GM12865 (cell line): ENCODE measurements around the gene OGFR.

ENCODE experiments used
- DNase-seq: peaks from one replicate; pipeline ENCODE4 v3.0.0; 2010; ENCODE audit warnings: low read depth
- H3K4me3 ChIP-seq: 2 replicates; pipeline ENCODE4 v1.5.1; 2011; ENCODE audit warnings: mild to moderate bottlenecking, low read depth, low read length, control low read depth
- TF ChIP-seq, protein P1 (sequence below): IDR thresholded peaks from 2 replicates; pipeline ENCODE4 v1.5.1; 2011; ENCODE audit warnings: low read length, control low read depth, low read depth, inconsistent platforms; ENCODE audit not compliant: insufficient read depth; ENCODE audit errors: missing control alignments

OGFR gene

DNA sequence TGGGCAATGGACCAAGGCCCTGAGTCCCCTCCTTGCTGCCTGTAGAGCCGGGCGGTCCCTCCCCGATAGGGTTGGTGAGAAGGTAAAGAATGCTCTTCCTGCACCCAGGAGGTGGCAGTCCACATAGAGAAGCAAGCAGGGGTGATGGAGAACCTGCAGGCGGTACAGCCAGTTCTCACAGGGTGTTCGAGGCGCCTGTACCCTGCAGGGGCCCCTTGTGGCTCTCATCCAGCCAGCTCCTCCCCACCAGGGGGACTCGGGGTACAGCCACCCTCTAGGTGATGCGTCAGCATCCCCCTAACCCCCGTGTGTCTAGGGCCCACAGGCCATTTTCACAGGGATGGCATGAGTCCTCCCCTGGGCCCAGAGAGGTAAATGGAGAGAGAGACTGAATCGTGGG, 7.1 kb downstream of the OGFR start:
- H3K4me3 ChIP-seq: no peak overlapping the region
- TF ChIP-seq, protein P1, sequence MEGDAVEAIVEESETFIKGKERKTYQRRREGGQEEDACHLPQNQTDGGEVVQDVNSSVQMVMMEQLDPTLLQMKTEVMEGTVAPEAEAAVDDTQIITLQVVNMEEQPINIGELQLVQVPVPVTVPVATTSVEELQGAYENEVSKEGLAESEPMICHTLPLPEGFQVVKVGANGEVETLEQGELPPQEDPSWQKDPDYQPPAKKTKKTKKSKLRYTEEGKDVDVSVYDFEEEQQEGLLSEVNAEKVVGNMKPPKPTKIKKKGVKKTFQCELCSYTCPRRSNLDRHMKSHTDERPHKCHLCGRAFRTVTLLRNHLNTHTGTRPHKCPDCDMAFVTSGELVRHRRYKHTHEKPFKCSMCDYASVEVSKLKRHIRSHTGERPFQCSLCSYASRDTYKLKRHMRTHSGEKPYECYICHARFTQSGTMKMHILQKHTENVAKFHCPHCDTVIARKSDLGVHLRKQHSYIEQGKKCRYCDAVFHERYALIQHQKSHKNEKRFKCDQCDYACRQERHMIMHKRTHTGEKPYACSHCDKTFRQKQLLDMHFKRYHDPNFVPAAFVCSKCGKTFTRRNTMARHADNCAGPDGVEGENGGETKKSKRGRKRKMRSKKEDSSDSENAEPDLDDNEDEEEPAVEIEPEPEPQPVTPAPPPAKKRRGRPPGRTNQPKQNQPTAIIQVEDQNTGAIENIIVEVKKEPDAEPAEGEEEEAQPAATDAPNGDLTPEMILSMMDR: no peak
- no peak for DNase-seq

DNA sequence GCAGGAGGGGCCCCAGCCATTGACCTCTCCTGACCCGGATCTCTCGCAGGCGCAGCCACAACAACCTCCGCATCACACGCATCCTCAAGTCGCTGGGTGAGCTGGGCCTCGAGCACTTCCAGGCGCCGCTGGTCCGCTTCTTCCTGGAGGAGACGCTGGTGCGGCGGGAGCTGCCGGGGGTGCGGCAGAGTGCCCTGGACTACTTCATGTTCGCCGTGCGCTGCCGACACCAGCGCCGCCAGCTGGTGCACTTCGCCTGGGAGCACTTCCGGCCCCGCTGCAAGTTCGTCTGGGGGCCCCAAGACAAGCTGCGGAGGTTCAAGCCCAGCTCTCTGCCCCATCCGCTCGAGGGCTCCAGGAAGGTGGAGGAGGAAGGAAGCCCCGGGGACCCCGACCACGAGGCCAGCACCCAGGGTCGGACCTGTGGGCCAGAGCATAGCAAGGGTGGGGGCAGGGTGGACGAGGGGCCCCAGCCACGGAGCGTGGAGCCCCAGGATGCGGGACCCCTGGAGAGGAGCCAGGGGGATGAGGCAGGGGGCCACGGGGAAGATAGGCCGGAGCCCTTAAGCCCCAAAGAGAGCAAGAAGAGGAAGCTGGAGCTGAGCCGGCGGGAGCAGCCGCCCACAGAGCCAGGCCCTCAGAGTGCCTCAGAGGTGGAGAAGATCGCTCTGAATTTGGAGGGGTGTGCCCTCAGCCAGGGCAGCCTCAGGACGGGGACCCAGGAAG, 7.7 kb downstream of the OGFR start:
- no peak overlapping the region for H3K4me3 ChIP-seq
- TF ChIP-seq, protein P1: no peak
- no peak for DNase-seq

DNA sequence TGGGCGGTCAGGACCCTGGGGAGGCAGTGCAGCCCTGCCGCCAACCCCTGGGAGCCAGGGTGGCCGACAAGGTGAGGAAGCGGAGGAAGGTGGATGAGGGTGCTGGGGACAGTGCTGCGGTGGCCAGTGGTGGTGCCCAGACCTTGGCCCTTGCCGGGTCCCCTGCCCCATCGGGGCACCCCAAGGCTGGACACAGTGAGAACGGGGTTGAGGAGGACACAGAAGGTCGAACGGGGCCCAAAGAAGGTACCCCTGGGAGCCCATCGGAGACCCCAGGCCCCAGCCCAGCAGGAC, 8.2 kb downstream of the OGFR start:
- no peak overlapping the region for H3K4me3 ChIP-seq
- TF ChIP-seq, protein P1: no peak
- no peak for DNase-seq

DNA sequence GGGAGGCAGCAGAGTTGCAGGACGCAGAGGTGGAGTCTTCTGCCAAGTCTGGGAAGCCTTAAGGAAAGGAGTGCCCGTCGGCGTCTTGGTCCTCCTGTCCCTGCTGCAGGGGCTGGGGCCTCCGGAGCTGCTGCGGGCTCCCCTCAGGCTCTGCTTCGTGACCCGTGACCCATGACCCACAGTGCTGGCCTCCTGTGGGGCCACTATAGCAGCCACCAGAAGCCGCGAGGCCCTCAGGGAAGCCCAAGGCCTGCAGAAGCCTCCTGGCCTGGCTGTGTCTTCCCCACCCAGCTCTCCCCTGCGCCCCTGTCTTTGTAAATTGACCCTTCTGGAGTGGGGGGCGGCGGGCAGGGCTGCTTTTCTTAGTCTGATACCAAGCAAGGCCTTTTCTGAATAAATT, 9.0 kb downstream of the OGFR start:
- H3K4me3 ChIP-seq: no peak overlapping the region
- DNase-seq: no peak
- TF ChIP-seq, protein P1: no peak

DNA sequence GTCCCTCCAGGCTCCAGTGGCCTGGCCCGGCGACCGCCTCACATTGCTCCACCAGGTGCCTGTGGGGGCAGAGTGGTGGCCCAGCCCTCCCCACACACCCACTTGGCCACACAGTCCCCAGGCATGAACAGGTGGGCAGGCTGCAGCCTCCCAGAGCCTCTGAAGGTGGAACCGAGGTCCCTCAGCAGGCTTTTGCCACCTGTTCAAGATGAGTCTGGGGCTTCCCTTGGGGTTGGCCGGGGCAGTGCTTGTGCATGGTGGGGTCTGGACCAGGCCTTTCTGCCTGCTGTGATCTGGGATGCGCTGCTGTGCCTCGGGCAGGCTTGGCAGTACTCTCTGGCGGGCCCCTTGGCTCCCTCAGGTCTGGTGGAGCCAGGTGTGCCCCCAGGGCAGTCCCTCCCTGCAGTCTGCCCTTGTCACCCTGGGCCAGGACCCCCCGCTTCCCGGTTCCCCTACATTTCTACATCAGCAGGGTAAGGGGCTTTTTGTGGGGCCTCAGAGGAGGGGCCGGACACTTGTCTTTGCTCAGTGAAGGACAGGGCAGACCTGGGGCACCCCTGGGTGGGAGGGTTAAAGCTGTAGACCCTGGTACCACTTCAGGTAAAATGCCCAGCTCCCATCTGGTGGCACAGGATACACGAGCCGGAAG, 9.5 kb downstream of the OGFR start:
- TF ChIP-seq, protein P1: no peak
- no peak overlapping the region for H3K4me3 ChIP-seq
- no peak for DNase-seq

DNA sequence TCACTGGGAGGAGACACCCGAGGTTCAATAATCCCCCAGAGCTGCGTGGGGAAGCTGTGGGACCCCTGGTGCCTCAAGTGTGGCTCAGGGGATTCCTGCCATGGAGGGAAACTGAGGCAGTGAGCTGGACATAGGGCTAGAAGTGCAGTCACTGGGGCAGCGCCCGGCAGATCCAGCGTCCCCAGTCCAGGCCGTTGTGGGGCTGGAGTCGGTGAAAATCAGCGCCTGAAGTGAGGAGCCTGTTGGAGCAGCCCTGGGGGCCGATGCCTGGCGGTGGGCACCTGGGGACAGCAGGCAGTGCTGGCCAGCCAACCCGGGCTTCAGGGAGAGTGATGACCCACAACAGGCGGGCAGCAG, 10.1 kb downstream of the OGFR start:
- no peak for DNase-seq
- TF ChIP-seq, protein P1: no peak

More for the DNA sequence above, 10.1 kb downstream of the OGFR start:
- no peak overlapping the region for H3K4me3 ChIP-seq
